NCI-H1417 treated with DMSO at 0.1 percent for 48 hours (cell line): ENCODE measurements around the gene EPHB1.

Experiments
- DNase-seq: peaks from one replicate; lab custom pipeline; 2025; lab: John Stamatoyannopoulos, UW

The EPHB1 gene

GRCh38 chr3:135161425-135161824 lies 366.4 kb downstream of the EPHB1 start:
- DNase-seq = no peak

GRCh38 chr3:135163701-135164100 lies 368.6 kb downstream of the EPHB1 start:
- no peak for DNase-seq

GRCh38 chr3:135165260-135165659 lies 370.2 kb downstream of the EPHB1 start:
- no peak for DNase-seq

GRCh38 chr3:135166266-135166825 lies 371.3 kb downstream of the EPHB1 start:
- no peak for DNase-seq

GRCh38 chr3:135168822-135169221 lies 373.8 kb downstream of the EPHB1 start:
- no peak for DNase-seq

- no peak for DNase-seq
Measured at GRCh38 chr3:135169651-135170050, 374.6 kb downstream of the EPHB1 start.

- no peak for DNase-seq
Measured at GRCh38 chr3:135170732-135171131, 375.7 kb downstream of the EPHB1 start.

- no peak for DNase-seq
Measured at GRCh38 chr3:135172191-135172869, 377.3 kb downstream of the EPHB1 start.

GRCh38 chr3:135175728-135176277 lies 380.7 kb downstream of the EPHB1 start:
- DNase-seq = no peak

- no peak for DNase-seq
Measured at GRCh38 chr3:135176881-135177280, 381.8 kb downstream of the EPHB1 start.

GRCh38 chr3:135178566-135178965 lies 383.5 kb downstream of the EPHB1 start:
- no peak for DNase-seq

GRCh38 chr3:135181408-135181807 lies 386.3 kb downstream of the EPHB1 start:
- DNase-seq = no peak

- DNase-seq = no peak
Measured at GRCh38 chr3:135182364-135182998, 387.4 kb downstream of the EPHB1 start.

GRCh38 chr3:135190658-135191057 lies 395.6 kb downstream of the EPHB1 start:
- no peak for DNase-seq

- no peak for DNase-seq
Measured at GRCh38 chr3:135191708-135192107, 396.6 kb downstream of the EPHB1 start.

- DNase-seq = no peak
Measured at GRCh38 chr3:135192929-135193328, 397.9 kb downstream of the EPHB1 start.

- DNase-seq = no peak
Measured at GRCh38 chr3:135197246-135197645, 402.2 kb downstream of the EPHB1 start.

GRCh38 chr3:135197856-135198255 lies 402.8 kb downstream of the EPHB1 start:
- DNase-seq = no peak

GRCh38 chr3:135199137-135199536 lies 404.1 kb downstream of the EPHB1 start:
- DNase-seq = no peak

- DNase-seq = no peak
Measured at GRCh38 chr3:135203026-135203425, 408.0 kb downstream of the EPHB1 start.

GRCh38 chr3:135213213-135213612 lies 418.2 kb downstream of the EPHB1 start:
- no peak for DNase-seq

- DNase-seq = no peak
Measured at GRCh38 chr3:135213822-135214221, 418.8 kb downstream of the EPHB1 start.

- DNase-seq = no peak
Measured at GRCh38 chr3:135214400-135214799, 419.3 kb downstream of the EPHB1 start.
